ENCODE data around the gene COL6A1. TPM values are rescaled to one million over a fixed set of nuclear protein-coding genes. Genes with fewer than 3 reads are reported as not detected.
"Not testable (repeated sequence)": the region's sequence is repeated elsewhere in the genome, so short reads cannot be mapped to it uniquely, and the experiment has no call there.

COL6A1 gene
- total RNA-seq, 1 donor from 2014 or later = 135 TPM

DNA sequence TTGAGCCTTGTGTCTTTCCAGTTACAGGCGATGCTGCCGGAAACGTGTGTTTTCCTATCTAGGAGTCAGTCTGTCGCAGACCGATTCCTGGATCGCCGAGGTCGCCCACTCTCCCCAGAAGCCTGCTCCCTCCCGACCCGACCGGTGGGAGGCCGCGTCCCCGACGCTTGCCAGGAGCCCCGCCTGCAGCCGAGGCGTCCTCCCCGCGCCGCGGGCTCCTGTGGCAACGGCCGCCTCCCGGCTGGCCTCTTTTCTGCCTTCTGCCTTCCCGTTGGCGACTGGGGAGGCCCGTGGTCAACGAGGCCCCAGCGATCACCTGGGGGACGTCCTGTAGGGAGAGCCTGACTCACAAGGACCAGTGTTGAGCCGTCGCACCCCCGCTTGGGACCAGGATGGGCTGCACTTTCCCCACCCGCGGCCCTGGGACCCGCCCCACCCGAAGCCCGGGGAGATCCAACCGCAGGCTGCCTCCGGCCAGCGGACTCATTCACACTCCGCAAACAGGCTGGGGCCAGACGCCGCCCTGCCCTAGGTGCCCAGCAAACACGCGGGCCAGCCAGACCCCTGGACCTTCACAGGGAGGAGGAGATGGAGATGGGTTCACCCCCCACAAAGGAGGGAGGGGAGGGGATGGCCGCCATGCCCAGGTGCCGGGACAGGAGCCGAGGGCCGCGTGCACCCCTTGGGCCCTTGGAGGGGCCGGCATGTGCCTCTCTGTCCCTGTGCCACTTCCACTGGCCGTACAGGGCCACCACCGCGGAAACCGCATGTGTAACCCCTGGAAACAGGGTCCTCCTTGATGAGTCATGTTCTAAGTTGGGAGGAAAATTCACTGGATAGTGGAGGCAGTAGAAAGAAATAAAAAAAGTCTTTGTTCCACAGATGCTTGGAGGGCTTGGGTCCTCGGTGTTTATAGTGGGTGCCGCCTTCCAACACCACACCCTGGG, 7.2 kb upstream of the COL6A1 start:
- no peak for DNase-seq (ENCODE audit: low read depth)
- H3K4me3 ChIP-seq (ENCODE audit: low read depth, low read length) = peak overlapping the region; percentile 58
- TF ChIP-seq, protein P1, sequence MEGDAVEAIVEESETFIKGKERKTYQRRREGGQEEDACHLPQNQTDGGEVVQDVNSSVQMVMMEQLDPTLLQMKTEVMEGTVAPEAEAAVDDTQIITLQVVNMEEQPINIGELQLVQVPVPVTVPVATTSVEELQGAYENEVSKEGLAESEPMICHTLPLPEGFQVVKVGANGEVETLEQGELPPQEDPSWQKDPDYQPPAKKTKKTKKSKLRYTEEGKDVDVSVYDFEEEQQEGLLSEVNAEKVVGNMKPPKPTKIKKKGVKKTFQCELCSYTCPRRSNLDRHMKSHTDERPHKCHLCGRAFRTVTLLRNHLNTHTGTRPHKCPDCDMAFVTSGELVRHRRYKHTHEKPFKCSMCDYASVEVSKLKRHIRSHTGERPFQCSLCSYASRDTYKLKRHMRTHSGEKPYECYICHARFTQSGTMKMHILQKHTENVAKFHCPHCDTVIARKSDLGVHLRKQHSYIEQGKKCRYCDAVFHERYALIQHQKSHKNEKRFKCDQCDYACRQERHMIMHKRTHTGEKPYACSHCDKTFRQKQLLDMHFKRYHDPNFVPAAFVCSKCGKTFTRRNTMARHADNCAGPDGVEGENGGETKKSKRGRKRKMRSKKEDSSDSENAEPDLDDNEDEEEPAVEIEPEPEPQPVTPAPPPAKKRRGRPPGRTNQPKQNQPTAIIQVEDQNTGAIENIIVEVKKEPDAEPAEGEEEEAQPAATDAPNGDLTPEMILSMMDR (conservative IDR thresholded peaks at IDR 0.05; ENCODE audit: low read depth, low read length) = no peak

- TF ChIP-seq, protein P1 (conservative IDR thresholded peaks at IDR 0.05; ENCODE audit: low read depth, low read length) = no peak
- H3K4me3 ChIP-seq (ENCODE audit: low read depth, low read length) = no peak overlapping the region
- DNase-seq (ENCODE audit: low read depth) = no peak
These were observed 6.4 kb upstream of the COL6A1 start for GRCh38 chr21:45975020-45975666.

GRCh38 chr21:45975667-45976409, 5.7 kb upstream of the COL6A1 start:
- H3K4me3 ChIP-seq (ENCODE audit: low read depth, low read length); DNase-seq (ENCODE audit: low read depth): not testable (repeated sequence)

GRCh38 chr21:45976701-45977311, 4.8 kb upstream of the COL6A1 start:
- no peak for DNase-seq (ENCODE audit: low read depth)
- TF ChIP-seq, protein P1 (conservative IDR thresholded peaks at IDR 0.05; ENCODE audit: low read depth, low read length) = no peak
- no peak overlapping the region for H3K4me3 ChIP-seq (ENCODE audit: low read depth, low read length)

DNA sequence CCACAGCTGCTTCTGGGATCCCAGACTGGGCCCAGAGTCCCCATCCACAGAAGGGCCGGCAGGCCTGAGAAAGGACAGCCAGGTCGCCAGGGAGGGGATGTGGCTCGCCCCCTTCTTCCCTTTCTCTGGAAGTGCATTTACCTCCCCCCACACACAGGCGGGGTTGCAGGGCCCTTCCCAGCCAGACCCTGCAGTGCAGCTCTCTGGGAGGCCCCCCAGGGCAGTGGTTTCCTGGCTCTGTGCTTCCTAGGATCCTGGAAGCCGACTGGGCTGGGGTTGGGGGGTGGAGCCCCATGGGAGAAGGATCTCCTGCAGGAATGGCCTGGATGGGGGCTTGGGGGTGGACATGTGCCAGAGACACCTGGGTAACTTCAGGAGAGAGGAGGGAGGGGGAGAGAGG, 4.2 kb upstream of the COL6A1 start:
- no peak overlapping the region for H3K4me3 ChIP-seq (ENCODE audit: low read depth, low read length)
- TF ChIP-seq, protein P1 (conservative IDR thresholded peaks at IDR 0.05; ENCODE audit: low read depth, low read length) = no peak
- DNase-seq (ENCODE audit: low read depth) = no peak

GRCh38 chr21:45979141-45979631, 2.4 kb upstream of the COL6A1 start:
- TF ChIP-seq, protein P1 (conservative IDR thresholded peaks at IDR 0.05; ENCODE audit: low read depth, low read length) = no peak
- DNase-seq (ENCODE audit: low read depth) = no peak
- H3K4me3 ChIP-seq (ENCODE audit: low read depth, low read length) = no peak overlapping the region

All from epithelial cell of proximal tubule (primary cell).